GM06990 (cell line): Measurements from ENCODE around the gene APPL2.
"Not testable (repeated sequence)": the region's sequence is repeated elsewhere in the genome, so short reads cannot be mapped to it uniquely, and the experiment has no call there.

Experiments
- DNase-seq: peaks from one replicate; pipeline ENCODE4 v3.0.0-alpha.2; 2011; ENCODE audit not compliant: insufficient read length; ENCODE audit errors: extremely low read depth
- H3K27me3 ChIP-seq: replicated peaks from 2 replicates; pipeline ENCODE4 v1.6.0; 2011; ENCODE audit warnings: low read length; ENCODE audit not compliant: control insufficient read depth, insufficient read depth
- H3K36me3 ChIP-seq: 2 replicates; pipeline ENCODE4 v1.5.1; 2011; ENCODE audit warnings: low read length; ENCODE audit not compliant: control insufficient read depth, insufficient read depth
- H3K4me3 ChIP-seq: replicated peaks from 2 replicates; pipeline ENCODE4 v1.5.1; 2011; ENCODE audit warnings: low read depth, mild to moderate bottlenecking, control low read depth, low read length
- CTCF ChIP-seq: IDR thresholded peaks from 2 replicates; pipeline ENCODE4 v1.5.1; 2011; ENCODE audit warnings: low read length, control low read depth, mild to moderate bottlenecking, inconsistent platforms; ENCODE audit not compliant: insufficient read depth, poor library complexity, severe bottlenecking

Gene APPL2

DNA sequence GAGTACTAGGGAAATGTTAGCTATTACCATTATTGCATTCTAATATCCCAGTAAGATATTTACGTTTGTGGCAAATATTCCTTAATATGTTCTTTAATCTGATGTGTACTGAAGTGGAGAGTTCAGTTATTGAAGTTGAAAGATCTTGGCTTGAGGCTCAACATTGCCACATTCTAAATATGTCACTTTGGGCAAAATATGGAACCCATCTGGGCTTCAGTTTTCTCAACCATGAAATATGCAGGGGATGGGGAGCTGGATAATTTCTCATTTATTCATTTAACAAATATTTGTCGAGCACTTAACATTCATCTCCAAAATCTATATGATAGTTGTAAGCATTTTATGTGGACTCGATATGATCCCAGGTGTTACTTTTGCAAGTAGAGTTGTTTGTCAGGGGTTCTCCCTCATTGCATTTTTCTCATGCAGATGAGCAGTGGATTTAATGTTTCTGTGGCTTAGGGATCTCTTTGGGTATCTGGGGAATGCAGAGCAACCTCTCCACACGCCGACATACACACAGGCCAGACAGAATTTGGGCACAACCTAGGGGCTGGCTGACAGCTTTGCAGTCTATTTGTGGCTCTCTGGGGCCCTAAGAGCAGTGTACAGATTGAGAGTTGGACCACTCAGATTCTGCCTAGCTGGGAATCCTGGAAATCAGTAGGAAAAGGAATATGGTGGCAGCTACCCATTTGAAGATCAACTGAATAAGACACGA, 26.6 kb upstream of the APPL2 start:
- no peaks in the 10 kb centered on the region for H3K36me3 ChIP-seq
- TF ChIP-seq CTCF = no peak
- no peak overlapping the region for H3K4me3 ChIP-seq
- no peak for DNase-seq
- no peaks in the 10 kb centered on the region for H3K27me3 ChIP-seq

DNA sequence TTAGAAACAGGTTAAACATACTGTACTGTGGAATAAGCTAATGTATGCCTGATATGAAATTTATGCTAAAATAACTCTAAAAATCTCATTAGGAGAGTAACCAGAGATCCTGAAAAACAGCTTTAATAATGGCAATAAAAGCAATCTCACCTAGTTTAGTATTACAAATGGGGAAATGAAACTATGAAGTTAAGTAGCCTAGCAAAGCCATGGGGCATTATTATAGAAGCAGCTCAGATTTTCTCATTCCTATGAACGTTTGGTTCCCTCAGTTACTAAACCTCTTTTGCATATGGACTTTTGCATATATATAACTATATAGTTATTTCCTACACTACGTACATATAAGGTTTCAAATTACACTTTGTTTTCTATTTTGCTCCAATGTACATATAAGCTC, 25.0 kb upstream of the APPL2 start:
- TF ChIP-seq CTCF = no peak
- Histone ChIP-seq H3K27me3 (no peaks in the 10 kb centered on the region), H3K36me3 (no peaks in the 10 kb centered on the region), H3K4me3 (no peak overlapping the region)
- no peak for DNase-seq

- TF ChIP-seq CTCF = no peak
- H3K36me3 ChIP-seq = no peaks in the 10 kb centered on the region
- no peaks in the 10 kb centered on the region for H3K27me3 ChIP-seq
- H3K4me3 ChIP-seq = no peak overlapping the region
- no peak for DNase-seq
Measured at GRCh38 chr12:105259226-105259625, 23.3 kb upstream of the APPL2 start.

DNA sequence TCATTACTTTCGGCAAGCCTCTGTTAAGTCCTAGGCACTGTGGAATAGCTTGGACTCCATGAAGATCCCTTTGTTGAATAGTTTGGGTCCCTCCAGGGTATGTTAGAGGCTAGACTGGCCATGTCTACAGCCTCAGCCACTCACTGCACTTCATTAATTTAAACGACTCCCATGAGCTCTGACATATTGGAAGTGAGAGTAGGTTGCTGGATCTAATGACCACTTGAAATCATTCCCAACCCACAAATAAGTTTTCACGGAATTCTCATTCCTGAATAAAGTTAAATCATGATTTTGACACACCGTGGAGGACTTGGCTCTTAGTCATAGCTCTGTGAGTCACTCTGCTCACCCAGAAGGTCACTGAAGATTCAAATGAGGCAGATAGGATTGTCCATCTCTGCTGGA, 21.4 kb upstream of the APPL2 start:
- H3K4me3 ChIP-seq = no peak overlapping the region
- H3K36me3 ChIP-seq = no peaks in the 10 kb centered on the region
- no peaks in the 10 kb centered on the region for H3K27me3 ChIP-seq
- no peak for TF ChIP-seq CTCF
- no peak for DNase-seq

DNA sequence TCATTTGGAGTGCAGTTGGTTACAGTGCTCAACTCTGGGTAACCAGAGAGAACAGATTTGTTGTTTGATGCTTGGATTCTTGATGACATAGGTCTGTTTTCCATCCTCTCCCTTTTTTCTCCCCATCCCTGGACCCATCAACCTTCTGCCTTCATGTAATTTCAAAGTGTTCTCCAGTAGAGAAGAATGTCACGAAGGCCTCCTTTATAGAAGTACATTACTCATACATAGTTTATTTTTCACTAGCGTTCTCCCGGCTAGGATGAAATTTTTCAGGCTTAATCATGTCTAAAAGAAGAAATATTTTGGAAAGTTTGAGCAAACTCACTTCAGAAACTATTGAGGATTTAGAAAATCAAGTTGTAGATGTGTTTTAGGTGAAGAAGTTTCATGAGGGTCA, 20.9 kb upstream of the APPL2 start:
- DNase-seq = no peak
- no peak for TF ChIP-seq CTCF
- Histone ChIP-seq H3K36me3 (no peaks in the 10 kb centered on the region), H3K27me3 (no peaks in the 10 kb centered on the region), H3K4me3 (no peak overlapping the region)

DNA sequence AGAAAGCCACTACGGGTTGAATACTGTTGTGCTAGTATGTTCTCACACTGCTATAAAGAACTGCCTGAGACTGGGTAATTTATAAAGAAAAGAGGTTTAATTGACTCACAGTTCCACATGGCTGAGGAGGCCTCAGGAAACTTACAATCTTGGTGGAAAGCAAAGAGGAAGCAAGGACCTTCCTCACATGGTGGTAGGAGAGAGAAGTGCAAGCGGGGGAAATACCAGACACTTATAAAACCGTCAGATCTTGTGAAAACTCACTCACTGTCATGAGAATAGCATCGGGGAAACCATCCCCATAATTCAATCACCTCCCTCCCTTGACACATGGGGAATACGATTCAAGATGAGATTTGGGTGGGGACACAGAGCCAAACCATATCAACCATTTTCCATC, 20.5 kb upstream of the APPL2 start:
- not testable (repeated sequence) for H3K4me3 ChIP-seq, H3K27me3 ChIP-seq, DNase-seq, H3K36me3 ChIP-seq
